KG1 (cell line): ENCODE measurements around the gene RASGRF2.
"Not testable (repeated sequence)": the region's sequence is repeated elsewhere in the genome, so short reads cannot be mapped to it uniquely, and the experiment has no call there.

ENCODE experiments used
- DNase-seq: peaks from one replicate; lab custom pipeline; 2025; lab: John Stamatoyannopoulos, UW

RASGRF2 gene

GRCh38 chr5:81021951-81022687, 62.0 kb downstream of the RASGRF2 start:
- no peak for DNase-seq

- DNase-seq: no peak
These were observed 62.5 kb downstream of the RASGRF2 start for GRCh38 chr5:81022688-81023084.

GRCh38 chr5:81023261-81023970, 63.3 kb downstream of the RASGRF2 start:
- no peak for DNase-seq

GRCh38 chr5:81027481-81028058, 67.4 kb downstream of the RASGRF2 start:
- DNase-seq: no peak

GRCh38 chr5:81028888-81029287, 68.7 kb downstream of the RASGRF2 start:
- DNase-seq: not testable (repeated sequence)

GRCh38 chr5:81029736-81030135, 69.6 kb downstream of the RASGRF2 start:
- DNase-seq: not testable (repeated sequence)

GRCh38 chr5:81030236-81031034, 70.3 kb downstream of the RASGRF2 start:
- not testable (repeated sequence) for DNase-seq

GRCh38 chr5:81035522-81035921, 75.4 kb downstream of the RASGRF2 start:
- no peak for DNase-seq

GRCh38 chr5:81038495-81038894, 78.3 kb downstream of the RASGRF2 start:
- DNase-seq: no peak

- no peak for DNase-seq
These were observed 84.7 kb downstream of the RASGRF2 start for GRCh38 chr5:81044868-81045267.

GRCh38 chr5:81045389-81045807, 85.2 kb downstream of the RASGRF2 start:
- no peak for DNase-seq

GRCh38 chr5:81046041-81046440, 85.9 kb downstream of the RASGRF2 start:
- DNase-seq: no peak

- DNase-seq: no peak
These were observed 92.2 kb downstream of the RASGRF2 start for GRCh38 chr5:81052325-81052724.

- not testable (repeated sequence) for DNase-seq
These were observed 93.1 kb downstream of the RASGRF2 start for GRCh38 chr5:81053282-81053681.

- DNase-seq: no peak
These were observed 98.0 kb downstream of the RASGRF2 start for GRCh38 chr5:81058121-81058520.

GRCh38 chr5:81065492-81065891, 105.3 kb downstream of the RASGRF2 start:
- DNase-seq: no peak

GRCh38 chr5:81066102-81066501, 105.9 kb downstream of the RASGRF2 start:
- no peak for DNase-seq

- no peak for DNase-seq
These were observed 107.2 kb downstream of the RASGRF2 start for GRCh38 chr5:81067406-81067805.

- no peak for DNase-seq
These were observed 107.9 kb downstream of the RASGRF2 start for GRCh38 chr5:81068063-81068462.

- no peak for DNase-seq
These were observed 108.5 kb downstream of the RASGRF2 start for GRCh38 chr5:81068635-81069034.

GRCh38 chr5:81069990-81070389, 109.8 kb downstream of the RASGRF2 start:
- DNase-seq: no peak

- DNase-seq: no peak
These were observed 110.5 kb downstream of the RASGRF2 start for GRCh38 chr5:81070571-81071255.
